ENCODE results near the gene SHH.
A peak's percentile ranks its signal among the peaks of the same experiment; 100 is the strongest.

The SHH gene

DNA sequence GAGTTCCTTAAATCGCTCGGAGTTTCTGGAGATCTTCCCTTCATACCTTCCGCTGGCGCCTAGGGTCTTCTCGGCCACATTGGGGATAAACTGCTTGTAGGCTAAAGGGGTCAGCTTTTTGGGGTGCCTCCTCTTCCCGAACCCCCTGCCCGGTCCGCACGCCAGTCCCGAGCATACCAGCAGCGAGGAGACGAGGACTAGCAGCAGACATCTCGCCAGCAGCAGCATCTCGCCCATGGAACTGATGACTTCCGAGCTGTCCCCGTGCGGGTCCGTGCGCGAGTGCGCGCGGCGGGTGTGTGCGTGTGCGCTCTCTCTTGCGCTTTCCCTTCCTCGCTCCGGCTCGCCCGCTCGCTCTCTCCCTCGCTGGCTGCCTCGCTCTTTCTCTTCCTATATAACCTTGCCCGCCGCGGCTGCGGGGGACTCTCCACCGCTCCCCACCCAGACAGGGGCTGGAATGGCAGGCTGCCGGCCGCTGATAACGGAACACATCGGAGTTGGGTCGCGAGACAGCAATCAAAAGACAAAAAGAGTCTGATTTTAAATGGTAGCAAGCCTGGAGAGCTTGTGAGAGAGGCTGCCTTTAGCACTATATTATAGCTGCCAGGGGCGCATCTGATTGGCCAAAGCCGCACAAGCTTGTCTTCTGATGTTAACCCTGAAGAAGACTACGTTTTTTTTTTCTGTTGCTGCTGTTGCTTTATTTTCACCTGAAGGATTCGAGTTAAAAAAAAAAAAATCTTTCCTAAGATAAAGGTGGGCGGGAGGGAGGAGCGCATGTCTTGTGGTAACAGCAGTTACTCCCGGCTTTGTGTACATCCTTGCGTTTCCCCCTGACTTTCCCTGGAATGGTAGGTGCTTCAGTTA lies at the start of gene SHH:
Gene SHH, minus strand, starts transcription at position 569 of the 867 bp plus-strand sequence. Its CDS starts 341 bp downstream, at position 228.
- no peak for DNase-seq

DNA sequence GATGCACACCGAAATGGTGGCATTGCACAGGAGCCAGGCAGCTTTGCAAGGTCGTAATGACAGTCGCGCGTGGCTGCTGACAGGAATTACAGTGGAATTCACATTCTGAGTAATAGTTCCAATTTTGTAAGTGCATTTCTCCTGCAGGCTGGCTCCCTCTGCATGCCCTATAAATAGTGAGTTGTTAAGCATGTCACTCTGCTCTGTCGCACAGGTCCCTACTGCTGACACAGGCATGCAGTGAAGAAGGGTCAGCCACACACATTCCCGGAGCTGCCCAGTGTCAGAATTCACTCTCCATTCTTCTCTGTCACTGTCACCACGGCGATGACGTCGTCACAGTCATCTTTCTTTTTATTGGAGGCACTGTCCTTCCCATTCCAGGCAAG lies 49.2 kb upstream of the SHH start:
- DNase-seq: no peak

DNA sequence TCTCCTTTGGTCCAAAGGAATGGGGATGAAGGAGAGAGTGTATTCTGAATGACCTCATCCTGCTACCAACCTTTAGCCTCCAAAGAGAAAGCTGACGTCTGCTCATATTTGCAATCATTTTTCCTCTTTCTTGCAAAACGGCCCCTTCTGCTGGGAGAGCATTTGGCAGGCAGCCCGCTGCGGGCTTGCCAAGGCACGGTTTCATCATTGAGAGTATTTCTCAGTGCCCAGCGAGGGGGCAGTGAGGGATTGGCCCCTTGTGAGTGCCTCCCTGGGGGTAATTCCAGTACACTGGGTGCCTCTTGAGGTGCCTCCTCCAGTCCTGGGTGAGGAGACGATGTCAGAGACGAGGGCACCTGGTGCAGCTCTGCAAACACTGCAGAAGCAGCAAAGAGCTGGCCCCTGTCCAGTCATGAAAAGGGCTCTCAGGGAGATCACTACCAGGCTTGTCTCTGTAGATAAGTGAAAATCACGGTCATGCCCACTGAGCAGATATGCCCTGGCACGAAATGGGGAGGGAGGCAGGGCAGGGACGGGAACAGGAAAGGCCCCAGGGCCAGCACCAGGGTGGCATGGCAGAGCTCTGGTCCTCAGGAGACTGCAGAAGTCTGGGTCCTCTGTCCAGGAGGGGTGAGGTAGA lies 48.7 kb upstream of the SHH start:
- peak; percentile 47 for DNase-seq

DNA sequence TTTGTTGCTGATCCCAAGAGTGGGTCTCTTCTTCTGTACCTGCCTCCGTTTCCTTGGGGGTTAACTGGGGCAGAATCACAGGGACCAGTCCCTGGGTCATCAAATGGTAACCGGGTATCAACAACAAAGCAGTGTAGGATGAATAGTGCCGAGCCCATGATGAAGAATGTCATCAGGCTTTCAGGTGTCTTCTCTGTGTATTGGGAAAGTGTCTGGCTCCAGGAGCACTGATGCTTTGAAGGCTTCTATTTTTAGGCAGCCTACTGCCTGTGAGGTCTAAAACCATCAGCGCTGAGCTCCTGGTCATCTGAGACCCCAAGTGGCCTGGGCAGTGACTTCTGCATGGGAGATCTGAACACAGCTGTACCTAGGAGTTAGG lies 48.2 kb upstream of the SHH start:
- no peak for DNase-seq

DNA sequence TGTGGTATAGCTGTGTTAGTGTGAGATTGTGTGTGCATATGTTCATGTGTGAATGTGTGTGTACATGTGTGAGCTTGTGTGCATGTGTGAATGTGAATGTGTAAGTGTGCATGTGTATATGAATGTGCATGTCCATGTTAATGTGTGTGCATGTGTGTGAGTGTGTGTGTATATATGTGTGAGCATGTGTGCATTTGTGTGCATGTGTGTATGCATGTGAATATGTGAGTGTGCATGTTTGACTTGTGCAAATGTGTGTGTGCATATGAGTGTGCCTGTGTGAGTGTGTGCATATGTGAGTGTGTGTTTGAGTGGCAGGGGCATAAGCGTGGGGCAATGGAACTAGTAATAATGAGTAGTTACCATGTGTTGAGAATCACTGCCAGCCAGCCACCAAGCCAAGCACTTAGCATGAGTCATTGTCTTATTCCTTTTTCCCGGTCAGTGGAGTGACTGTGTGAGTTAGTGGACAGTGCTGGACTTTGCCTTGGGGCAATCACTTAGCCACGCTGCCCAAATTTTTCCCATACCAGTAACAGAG lies 46.3 kb upstream of the SHH start:
- peak; percentile 18 for DNase-seq

DNA sequence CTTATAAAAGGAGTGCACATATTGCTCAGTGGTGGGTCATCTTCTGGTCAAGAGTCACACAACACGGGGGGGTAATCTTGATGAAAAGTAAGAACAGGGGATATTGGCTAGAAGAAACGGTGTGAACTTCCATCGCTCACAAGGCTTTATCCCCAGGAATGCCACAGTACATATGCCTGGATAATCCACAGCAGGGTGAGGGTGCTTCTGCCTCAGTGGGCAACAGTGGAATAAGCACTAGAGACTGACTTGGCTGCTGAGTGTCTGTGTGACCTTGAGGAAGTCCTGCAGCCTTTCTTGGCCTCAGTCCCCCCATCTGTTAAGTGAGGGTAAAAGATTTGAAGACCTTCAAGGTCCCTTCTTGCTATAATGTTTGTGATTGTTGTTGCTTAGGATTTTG lies 44.9 kb upstream of the SHH start:
- no peak for DNase-seq

DNA sequence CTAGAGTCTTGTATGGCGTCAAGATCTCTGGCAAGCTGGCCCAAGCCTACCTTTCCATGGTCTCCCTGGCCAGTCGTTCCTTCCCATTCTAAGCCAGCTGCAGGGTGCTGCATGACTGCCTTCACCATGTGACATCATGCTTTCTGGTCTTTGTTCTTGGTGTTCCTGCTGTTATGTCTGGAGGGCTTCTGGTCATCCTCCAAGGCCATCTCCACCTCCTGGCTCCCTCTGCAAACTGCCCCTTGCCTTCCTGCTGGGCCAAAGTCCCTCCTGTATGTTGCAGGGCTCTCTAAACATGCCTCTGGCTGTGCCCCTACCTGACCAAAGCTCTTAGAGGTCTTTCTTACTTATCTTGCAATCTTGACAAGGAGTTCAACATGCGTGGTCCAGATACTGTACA lies 44.4 kb upstream of the SHH start:
- DNase-seq: no peak

DNA sequence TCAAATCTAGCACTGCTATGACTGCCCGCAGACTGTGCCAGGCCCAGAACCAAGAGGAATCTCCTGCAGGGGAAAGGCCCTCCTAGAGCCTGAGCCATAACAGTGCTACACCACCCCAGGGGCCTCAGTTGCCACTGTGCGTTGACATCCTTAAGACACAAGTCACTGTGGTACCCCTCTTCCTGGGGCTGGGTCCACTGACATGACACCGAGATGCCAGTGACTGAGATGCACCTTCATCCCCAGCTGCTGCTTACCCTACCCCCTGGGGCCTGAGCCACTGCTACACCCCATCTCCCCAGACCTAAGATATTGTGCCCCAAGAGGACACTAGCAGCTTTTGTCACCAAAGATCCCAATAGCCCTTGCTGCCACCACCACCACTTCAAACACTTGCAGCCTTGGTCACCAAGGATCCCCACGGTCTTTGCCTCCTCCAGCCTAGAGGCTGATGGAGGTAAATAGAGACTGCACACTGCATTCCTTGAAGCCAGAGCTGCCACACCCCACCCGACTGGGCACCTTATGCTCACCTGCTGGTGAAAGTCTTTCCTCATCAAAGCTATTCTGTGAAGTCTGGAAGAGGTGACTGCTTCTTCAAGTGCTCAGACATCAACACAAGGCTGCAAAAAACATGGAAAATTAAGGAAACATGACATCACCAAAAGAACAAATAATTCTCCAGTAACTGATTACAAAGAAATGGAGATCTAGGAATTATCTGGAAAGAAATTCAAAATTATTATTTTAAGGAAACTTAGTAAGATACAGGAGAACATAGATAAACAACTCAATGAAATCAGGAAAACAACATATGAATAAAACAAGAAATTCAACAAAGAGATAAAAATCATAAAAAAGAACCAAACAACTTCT lies 40.4 kb upstream of the SHH start:
- no peak for DNase-seq

DNA sequence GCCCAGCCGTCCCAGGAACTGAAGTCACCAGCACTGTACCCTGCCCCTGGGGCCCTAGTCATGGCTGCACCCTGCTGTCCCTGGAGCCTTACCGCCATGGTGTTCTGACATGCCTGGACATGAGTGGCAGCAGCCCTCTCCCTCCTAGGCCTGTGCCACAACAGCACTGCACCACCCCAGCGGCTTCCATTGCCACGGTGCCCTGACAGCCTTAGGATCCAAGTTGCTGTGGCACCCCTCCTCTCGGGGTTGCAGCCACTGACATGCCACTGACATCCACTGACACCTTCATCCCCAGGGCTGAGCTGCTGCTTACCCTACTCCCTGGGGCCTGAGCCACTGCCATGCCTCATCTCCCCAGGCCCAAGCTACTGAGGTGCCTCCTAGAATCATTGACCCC lies 39.6 kb upstream of the SHH start:
- DNase-seq: no peak

DNA sequence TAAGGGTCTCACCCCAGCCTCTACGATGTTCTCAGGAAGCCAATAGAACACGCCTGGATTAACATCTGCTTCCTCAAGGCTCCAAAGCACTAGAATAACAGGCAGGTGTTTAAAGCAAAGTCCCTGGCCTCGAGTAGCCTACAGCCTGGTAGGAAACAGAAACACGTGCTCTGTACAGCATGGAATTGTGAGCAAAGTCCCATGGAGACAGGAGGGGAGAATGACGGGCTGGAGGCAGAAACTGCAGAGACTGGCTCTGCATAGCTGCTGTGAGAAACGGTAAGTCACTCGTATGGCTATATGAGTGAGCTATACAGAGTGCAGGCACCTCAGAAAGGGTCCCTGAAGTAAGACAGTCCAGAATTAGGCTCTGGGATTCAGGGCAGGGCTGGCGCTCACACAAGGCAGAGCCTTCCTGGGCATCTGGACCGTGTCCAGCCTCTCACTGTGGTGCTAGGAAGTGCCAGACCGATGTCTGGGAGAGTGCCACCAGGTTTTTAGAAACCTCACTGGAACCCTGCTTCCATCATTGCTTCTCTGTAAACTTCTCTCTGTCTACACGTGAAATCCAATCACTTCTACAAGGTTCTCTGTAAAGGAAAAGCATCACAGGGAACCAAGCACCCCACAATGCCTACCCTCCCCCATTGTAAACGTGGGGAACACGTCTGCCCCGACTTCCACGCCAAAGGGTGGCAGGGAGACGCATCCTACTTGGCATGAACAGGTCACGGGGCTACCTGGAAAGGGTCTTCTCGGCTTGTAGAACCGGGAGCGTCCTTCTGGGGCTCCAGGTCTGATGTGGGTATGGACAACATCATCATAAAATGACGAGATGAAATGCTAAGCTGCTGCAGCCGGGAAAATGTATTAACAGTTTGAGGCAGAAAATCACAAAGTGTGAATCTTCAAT lies 38.8 kb upstream of the SHH start:
- DNase-seq: peak; percentile 1

DNA sequence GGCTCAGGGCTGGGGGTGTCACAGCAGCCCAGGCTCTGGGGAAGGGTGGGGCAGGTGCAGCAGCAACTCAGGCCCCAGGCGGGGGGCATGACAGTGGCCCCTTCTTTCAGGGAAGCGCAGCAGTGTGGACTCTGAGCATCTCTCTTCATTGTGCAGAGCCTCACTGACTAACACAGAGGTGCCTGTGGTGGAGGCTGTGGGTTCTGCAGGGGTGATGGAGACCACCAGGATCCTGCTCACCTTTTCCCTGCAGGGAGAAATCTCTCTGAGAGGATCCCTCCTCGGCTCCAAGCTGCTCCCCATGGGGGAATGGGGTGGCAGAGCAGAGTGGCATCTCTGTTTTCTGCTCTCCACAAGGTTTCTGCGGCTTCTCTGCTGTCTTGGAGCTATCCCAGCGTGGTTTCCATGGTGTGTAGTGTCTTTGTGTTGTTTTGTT lies 37.8 kb upstream of the SHH start:
- no peak for DNase-seq

DNA sequence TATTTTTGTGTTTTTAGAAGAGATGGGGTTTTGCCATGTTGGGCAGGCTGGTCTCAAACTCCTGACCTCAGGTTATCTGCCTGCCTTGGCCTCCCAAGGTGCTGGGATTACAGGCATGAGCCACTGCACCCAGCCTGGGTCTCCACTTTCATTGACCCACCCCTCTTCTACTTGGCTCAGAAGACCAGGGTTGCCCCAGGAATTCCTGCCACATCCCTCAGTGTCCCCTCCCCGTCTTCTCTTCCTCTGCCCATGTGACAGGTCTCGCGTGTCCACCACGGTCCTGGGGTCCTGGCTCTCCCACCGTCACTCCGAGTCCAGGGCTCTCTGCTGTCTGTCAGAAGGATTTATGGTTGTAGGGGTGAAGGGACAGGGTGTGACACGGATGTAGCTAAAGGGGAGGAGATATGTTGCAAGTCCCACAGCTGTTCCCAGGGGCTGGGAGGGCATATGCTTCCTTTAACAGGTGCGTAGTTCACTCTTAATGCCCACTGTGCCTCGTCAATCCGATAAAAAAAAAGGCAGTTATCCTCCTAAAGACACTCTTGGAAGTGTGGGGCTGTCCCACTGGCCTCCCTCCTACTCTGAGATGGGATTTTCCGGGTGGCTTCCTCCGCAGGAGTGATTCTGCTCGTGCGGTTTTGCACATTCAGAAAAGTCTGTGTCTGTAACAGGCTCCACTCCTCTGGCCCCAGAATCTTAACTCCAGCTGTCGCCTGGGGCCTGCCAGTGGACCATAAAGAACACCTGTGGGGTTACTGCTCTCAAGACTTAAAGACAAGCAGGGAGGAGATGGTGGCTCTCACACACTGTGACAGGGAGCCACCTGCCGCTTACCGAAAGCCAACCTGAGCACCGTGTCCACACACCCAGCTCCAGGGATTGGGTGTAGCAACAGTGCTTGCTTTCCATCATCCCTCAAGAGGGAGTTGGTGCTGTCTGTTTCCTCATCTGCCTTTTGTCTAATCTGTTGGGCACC lies 36.7 kb upstream of the SHH start:
- no peak for DNase-seq

DNA sequence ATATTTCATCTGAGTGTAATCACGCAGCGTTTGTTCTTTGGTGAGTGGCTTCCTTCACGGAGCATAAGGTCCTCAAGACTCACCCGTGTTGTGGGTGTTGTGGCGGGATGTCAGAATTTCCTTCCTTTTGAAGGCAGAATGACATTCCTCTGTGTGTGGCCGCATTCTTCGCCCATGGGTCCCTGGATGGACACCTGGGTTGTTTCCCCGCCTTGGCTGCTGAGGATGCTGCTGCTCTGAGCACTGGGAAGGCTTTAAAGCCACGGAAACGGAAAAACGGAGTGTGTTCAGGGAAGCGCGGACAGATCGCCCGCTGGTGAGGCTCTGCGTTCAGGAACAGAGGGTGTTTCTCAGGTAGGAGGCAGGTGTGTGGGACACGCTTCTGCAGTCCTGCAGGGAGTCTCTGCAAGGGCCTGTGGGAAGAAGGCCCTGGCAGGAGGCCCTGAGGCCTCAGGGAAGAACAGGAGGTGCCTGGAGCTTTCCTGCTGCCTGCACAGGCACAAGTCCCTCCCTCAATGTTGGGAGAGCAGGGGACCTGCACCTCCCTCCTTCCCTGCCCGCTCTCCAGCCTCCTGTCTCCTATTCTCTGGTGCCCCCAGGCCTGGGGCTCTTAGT lies 35.7 kb upstream of the SHH start:
- DNase-seq: no peak

DNA sequence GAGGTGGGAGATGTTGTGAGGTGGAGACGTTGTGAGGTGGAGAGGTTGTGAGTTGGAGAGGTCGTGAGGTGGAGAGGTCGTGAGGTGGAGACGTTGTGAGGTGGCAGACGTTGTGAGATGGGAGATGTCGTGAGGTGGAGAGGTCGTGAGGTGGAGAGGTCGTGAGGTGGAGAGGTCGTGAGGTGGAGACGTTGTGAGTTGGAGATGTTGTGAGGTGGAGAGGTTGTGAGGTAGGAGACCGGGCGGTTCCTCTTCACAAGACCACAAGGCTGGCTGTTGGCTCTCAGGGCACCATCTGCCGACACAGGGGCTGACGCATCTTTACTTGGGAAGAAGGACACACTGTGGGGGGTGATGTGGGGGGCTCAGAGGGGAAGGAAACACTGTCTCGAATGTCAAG lies 34.7 kb upstream of the SHH start:
- DNase-seq: no peak

DNA sequence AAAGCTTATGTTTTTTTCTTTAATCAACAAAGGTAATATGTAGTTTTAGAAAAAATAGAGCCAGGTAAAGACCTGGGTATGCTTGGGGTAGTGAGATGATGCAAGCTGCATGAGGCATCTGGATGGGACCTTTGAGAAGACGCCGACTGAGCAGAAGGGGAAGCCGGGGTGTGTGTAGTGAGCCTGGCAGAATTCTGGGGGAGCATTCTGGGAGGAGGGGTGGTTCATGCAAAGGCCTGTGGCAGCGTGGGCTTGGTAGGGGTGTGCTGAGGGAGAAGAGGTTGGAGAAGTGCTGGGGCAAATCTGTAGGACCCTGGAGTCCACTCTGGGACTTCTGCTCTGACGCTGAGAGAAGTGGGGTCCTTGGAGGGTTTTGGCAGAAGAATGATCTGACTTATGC lies 33.9 kb upstream of the SHH start:
- no peak for DNase-seq

DNA sequence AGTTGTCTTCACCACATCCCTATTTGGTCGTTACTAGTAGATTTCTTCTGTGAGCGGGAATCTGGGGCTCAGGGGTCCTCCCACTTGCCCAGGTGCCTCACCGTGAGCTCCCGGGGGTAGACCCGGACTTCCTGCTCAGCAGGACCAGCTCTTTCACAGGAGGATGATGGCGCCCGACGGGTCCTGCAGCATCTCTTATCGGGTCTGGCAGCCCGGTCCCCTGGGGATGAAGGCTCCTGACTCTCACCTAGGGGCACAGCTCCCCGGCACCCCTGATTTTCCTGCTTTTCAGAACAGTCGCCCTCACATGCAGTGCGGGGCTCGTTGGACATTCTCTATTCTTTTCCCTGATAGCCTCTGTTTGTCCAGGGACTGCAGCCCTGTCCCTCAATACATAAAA lies 33.0 kb upstream of the SHH start:
- no peak for DNase-seq

DNA sequence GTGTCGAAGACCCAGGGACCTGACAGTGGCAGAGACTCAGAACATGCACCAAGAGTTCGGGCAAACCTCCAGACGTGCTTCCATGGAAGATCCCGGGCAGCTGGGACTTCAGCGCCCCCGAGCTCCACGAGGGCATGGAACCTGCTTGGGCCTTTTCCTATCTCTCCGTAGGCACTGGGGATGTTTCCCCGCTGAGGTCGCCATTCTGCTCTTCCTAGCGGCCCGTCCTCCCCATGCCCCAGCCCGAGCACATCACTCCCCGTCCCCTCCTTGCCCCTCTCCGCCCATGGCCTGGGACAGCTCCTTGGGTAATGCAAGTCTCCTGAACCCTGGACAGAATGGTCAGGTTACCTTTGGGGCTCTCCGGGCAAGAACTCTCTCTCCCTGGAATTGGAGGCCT lies 32.3 kb upstream of the SHH start:
- DNase-seq: no peak

DNA sequence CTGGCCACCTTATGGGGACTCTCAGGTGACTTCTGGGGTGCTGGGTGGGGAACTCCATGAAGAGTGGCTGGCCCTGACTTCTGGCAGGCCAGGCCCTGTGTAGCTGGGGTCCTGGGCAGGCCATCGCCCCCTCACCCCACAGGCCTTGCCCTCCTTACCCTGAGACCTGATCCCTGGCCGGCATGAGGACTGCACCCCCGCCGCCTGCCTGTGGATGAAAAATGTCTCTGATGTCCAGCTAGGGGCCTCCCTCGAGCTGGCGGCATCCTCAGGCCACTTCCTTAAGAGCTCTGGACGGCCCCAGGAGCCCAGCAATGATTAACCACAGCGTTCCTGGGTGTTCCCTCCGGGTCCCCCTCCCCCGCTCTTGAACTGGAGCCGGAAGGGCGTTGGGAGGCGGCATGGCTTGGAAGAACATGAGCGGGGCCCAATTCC lies 31.8 kb upstream of the SHH start:
- no peak for DNase-seq

DNA sequence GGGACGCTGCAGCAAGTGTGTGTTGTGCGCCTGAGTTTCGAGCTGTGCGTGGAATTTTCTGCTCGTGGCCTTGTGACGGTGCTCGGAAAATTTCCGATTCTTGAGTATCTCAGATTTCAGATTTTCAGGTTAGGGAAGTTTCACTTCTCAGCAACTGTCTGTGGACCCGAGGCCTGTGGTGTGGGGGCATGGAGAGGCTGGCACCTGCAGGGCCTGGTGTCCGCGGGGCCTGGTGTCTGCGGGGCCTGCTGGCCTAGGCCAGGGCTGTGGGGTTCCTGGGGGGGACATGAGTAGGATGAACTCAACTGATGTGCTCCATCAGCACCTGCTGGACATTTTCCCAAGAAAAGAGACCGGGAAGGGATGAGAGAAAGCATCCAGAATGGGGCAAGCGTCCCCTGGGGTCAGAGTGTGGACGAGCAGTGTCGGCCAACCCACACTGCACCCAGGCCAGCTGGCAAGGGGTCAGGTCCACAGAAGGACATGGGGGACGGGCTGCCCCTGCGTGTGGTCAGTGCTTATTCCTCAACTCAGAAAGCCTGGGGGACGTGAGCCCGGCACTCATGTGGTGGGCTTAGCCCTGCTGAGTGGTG lies 31.3 kb upstream of the SHH start:
- no peak for DNase-seq
